Lower leg skin (tissue), 3 donors: ENCODE results near the gene RASEF.

Experiments
- CTCF ChIP-seq, 3 donors: fragments of 450-650 bp; IDR thresholded peaks; one replicate each; pipeline ENCODE4 v1.5.1; 2016; ENCODE audit warnings: antibody characterized with exemption in 3 of 3, mild to moderate bottlenecking in 3 of 3, moderate library complexity in 2 of 3
- POLR2A ChIP-seq, 2 donors: fragments of 450-650 bp; IDR thresholded peaks; one replicate each; pipeline ENCODE4 v1.6.1; 2016 to 2017; ENCODE audit warnings: antibody characterized with exemption in 2 of 2, mild to moderate bottlenecking in 1 of 2, moderate library complexity in 1 of 2

DNA sequence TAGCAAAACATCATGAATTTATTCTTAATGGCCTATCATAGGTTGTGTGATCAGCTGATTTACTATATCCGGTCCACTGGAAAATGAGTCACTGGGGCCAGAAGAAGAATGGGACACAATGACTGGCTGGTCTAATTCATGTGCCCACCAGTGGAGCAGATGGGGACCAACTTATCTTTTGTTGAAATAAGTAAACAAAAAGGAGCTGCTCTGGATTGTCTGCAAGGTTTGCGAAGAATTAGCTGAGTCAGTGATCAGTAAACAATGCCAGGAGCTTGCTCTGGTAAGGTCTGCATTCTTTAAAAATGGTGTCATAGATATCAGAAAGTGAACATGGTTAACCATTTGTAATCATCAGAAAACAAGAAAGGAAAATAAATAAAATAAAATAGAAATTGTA is 128.0 kb downstream of the RASEF start:
- no peak for TF ChIP-seq POLR2A (IDR thresholded peaks at IDR 0.05)
- no peak for TF ChIP-seq CTCF (IDR thresholded peaks at IDR 0.05)
